Forelimb muscle (tissue), 1 donor: Measurements from ENCODE around the gene SLC45A3. TPM values are rescaled to one million over a fixed set of nuclear protein-coding genes. Genes with fewer than 3 reads are reported as not detected.

ENCODE experiments used
- polyA plus RNA-seq: library from polyadenylated mRNA; unstranded; fragments of 120-200 nt; gene quantifications from one replicate; pipeline ENCODE4 v1.2.1, GENCODE V29; 2013; ENCODE audit not compliant: insufficient read length

SLC45A3 gene
- polyA plus RNA-seq, 1 donor, result 3.4 TPM

Other genes with a start within 250 kb of the SLC45A3 start
- gene BLACAT1, start 224.5 kb downstream of the SLC45A3 start, polyA plus RNA-seq, result not detected
- gene CDK18, start 175.8 kb downstream of the SLC45A3 start, polyA plus RNA-seq, result 8.1 TPM
- 15.4 TPM for gene ELK4, start 48.5 kb downstream of the SLC45A3 start, polyA plus RNA-seq
- gene NUCKS1, start 69.7 kb upstream of the SLC45A3 start, polyA plus RNA-seq, result 223 TPM
- gene RAB29, start 95.0 kb upstream of the SLC45A3 start, polyA plus RNA-seq, result 3.7 TPM
- gene SLC41A1, start 132.7 kb upstream of the SLC45A3 start, polyA plus RNA-seq, result 30.5 TPM
- gene PM20D1, start 169.6 kb upstream of the SLC45A3 start, polyA plus RNA-seq, result not detected